HG02938 (cell line): ENCODE results near the gene CPLX1.
"Not testable (repeated sequence)": the region's sequence is repeated elsewhere in the genome, so short reads cannot be mapped to it uniquely, and the experiment has no call there.

Experiments used
- ATAC-seq: cut with Tn5 transposase; IDR thresholded peaks from one replicate; pipeline ENCODE4 v1.9.1; 2021; ENCODE audit warnings: mild to moderate bottlenecking, moderate library complexity; ENCODE audit not compliant: unreplicated experiment

CPLX1 gene

GRCh38 chr4:779555-779954 is 46.4 kb downstream of the CPLX1 start:
- ATAC-seq = no peak

- no peak for ATAC-seq
These were observed 48.2 kb downstream of the CPLX1 start for GRCh38 chr4:777520-778262.

GRCh38 chr4:776743-777441 is 49.0 kb downstream of the CPLX1 start:
- ATAC-seq = no peak

GRCh38 chr4:775485-775884 is 50.4 kb downstream of the CPLX1 start:
- not testable (repeated sequence) for ATAC-seq

- not testable (repeated sequence) for ATAC-seq
These were observed 51.4 kb downstream of the CPLX1 start for GRCh38 chr4:774419-775092.

GRCh38 chr4:773214-773613 is 52.7 kb downstream of the CPLX1 start:
- no peak for ATAC-seq

GRCh38 chr4:772776-773175 is 53.2 kb downstream of the CPLX1 start:
- no peak for ATAC-seq

- no peak for ATAC-seq
These were observed 53.8 kb downstream of the CPLX1 start for GRCh38 chr4:772118-772517.

- no peak for ATAC-seq
These were observed 54.5 kb downstream of the CPLX1 start for GRCh38 chr4:771464-771863.

GRCh38 chr4:770022-770421 is 55.9 kb downstream of the CPLX1 start:
- ATAC-seq = no peak

- no peak for ATAC-seq
These were observed 56.4 kb downstream of the CPLX1 start for GRCh38 chr4:769511-769910.

- ATAC-seq = no peak
These were observed 56.9 kb downstream of the CPLX1 start for GRCh38 chr4:768995-769394.

GRCh38 chr4:768076-768475 is 57.9 kb downstream of the CPLX1 start:
- no peak for ATAC-seq

GRCh38 chr4:766559-767283 is 59.2 kb downstream of the CPLX1 start:
- ATAC-seq = no peak

- no peak for ATAC-seq
These were observed 59.8 kb downstream of the CPLX1 start for GRCh38 chr4:766152-766515.

- no peak for ATAC-seq
These were observed 61.3 kb downstream of the CPLX1 start for GRCh38 chr4:764405-765169.

- ATAC-seq = no peak
These were observed 62.0 kb downstream of the CPLX1 start for GRCh38 chr4:763922-764321.

GRCh38 chr4:763191-763810 is 62.6 kb downstream of the CPLX1 start:
- ATAC-seq = no peak

GRCh38 chr4:762211-763190 is 63.4 kb downstream of the CPLX1 start:
- no peak for ATAC-seq
